ENCODE data around the gene TMEM51.

Gene TMEM51

DNA sequence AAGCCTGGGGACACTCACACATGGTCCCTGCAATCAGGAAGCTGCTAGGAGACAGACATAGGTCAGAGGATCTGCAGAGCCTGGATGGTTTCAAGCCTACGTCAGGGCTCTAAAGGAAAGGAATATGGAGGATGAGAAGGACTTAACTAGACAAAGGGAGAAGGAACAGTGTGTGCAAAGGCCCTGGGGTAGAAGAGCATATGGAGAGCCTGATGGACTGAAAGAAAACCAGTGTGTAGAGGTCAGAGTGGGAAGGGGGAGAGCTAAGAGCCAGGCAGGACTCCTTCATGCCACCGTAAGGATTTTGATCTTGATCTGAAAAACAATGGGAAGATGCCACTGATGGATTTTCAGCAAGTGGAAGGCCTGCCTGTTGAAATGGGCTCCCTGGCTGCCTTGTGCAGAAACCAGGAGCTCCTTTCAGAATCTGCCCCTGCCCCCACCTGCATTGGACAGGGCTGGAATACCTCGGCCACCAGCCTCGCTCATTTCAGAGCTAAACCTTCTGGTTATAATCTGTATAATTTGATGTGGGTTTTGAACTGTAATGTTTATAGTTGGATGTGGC is 102.1 kb downstream of the TMEM51 start:
- no peak for DNase-seq

DNA sequence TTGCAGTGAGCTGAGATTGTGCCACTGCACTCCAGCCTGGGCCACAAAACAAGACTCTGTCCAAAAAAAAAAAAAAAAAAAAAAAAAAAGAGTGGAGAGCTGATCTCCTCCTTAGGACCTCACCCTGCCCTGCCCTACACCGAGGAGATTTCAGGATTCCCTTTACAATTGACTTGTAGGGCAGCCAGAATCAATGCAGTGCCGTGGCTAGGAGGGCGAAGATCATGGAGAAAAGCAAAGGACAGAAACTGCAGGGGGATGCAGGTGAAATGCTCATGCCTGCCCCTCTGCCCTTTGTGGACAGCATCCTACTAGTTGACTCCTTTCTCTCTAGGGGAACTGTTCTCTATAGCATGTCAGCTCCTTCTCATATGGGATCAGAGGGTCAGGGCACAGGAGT is 103.0 kb downstream of the TMEM51 start:
- DNase-seq: no peak

DNA sequence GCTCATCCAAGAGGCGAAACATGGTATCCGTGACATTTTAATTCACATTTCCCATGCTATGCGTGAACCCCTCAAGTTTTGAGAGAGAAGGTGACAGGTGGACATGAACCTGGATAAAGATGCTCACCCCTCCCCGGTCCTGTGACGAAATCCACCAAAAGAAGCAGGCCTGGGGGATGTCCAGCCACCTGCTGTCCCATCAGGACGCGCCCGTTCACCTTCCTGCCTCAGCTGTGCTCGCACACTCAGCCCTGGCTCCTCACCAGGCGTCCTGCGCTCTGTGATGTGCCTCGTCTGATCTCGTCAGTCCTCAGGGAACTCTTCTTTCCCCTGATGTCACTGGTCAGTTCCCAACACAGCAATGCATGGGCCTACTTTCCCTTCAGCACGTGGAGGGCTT is 103.8 kb downstream of the TMEM51 start:
- DNase-seq: no peak

DNA sequence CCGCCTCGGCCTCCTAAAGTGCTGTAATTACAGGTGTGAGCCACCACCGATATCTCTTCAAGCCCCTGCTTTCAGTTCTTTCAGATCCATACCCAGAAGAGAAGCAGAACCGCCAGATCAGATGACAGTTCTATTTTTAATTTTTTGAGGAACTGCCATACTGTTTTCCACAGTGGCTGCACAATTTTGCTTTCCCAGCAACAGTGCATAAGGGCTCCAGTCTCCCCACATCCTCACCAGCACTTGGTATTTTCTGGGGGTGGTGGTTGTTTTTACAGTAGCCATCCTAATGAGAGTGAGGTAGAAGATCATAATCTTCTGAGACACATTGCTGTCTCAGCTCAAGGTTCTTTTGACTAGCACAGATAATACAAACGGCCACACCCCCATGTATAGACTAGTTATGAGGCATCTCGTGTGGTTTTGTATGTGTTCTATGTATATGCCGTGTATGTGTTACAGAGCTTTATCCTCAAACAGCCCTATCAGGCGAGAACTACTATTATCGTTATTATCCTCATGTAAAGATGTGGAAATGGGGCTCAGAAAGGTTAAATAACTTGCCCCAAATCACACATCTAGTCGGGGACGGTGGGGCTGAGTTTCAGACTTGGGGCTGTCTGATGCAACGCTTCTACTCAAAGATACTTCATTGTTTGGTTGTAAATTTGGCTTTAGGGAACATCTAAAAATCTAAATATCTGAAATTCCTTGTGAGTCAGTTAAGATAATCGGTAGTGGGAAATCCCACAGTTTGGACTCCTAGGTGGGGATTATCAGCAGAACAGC is 105.5 kb downstream of the TMEM51 start:
- peak; percentile 55 for DNase-seq

DNA sequence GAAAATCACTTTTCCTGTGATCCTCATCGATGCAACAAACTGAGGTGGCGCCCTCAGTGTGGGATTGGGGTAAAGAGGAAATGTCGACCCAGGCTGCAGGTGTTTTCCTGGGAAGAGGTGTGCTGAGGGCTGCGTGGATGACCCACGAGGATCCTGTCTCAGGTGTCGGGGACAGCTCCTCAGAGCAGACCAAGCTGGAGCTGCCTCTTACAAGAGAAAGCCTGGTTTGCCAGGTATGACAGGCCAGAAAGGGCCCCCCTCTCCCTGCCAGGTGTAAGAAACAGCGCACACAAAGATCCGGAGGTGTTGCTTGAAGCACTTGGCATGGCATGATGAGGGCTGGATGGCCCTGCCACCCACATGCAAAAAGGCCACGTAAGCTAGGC is 106.1 kb downstream of the TMEM51 start:
- DNase-seq: no peak

DNA sequence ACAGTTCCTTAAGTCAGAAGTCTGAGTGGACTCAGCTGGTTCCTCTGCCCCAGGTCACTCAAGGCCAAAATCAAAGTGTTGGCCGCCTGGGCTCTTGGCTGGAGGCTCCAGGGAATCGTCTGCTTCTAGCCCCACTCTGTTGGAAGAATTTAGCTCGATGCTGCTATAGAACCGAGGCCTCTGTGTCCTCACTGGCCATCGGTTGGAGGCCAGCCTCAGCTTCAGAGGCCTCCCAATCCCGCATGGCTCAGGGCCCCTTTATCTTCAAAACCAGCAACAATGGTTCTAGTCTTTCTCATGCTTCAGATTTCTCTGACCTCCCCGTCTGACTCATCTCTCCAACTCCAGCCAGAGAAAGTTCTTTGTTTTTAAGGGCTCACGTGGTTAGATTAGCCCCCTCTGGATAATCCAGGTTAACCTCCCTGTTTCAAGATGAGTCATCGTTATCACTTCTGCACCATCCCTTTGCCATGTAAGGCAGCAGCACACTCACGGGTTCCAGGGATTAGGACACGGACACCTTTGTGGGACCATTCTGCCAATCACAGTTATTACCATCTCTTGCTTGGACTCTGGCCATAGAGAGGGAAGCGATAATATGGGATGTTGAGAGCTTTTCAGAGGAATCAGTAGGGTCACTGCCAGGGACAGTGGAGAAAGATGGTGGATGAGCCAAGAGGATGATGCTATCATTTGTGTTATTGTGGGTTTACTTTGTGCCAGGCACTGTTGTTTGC is 107.0 kb downstream of the TMEM51 start:
- peak; percentile 34 for DNase-seq

DNA sequence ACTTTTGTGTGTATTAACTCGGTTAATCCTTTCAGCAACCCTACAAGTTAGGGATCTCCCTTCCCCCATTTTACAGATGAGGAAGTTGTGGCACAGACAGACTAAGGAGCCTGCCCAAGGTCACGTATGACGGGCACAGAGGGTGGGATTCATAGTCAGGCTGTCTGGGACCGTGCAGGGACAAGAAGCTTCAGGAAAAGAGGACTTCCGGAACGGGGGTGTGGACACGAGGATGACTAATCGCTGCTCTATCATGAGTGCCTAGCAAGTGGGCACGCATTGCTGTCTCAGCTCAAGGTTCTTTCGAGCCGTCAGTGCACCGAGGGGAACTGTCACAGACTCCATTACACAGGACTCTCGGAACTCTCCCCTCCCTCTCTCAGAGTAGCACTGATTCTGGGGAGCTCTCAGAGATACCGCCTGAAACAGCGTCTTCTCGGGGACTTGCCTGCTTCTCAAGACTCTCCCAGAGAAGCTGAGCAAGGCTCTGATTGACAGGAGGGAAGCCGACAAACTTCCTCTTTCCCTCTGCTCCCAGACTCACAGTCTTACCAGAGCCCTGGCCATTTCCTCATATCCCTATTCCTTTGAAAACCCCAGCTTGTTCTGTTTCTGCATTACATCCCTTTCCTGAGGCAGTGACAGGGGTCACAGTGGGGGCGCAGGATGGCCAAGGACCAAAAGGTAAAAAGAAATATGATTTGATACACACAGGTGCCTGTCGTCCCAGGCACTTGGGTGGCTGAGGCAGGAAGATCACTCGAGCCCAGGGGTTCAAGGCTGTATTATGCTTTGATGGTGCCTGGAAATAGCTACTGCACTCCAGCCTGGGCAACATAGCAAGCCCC is 107.8 kb downstream of the TMEM51 start:
- DNase-seq: no peak

DNA sequence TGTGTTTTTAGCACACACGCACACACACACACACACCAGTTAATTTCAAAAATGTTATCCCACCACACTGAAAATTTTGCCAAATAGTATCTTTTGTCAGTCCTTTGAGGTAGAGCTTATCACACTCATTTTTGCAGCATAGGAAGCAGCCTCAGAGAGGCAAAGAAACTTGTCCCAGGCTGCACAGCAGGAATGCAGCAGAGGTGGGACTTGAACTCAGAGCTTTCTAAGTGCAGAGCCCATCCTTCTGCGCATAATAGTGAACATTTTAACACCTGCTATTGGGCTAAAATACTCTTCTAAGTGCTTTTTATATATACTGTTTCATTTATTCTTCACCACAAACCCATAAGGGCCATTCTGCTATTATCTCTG is 108.4 kb downstream of the TMEM51 start:
- DNase-seq: no peak

DNA sequence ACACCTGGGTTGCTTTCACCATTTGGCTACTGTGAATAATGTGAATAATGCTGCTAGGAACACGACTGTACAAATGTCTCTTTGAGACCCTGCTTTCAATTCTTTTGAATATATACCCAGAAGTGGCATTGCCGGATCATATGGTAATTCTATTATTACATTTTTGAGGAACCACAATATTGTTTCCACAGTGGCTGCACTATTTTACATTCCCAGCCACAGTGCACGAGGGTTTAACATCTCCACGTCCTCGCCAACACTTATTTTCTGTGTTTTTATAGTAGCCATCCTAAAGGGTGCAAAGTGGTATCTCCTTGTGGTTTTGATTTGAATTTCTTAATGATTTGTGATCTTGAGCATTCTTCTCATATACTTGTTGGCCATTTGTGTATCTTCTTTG is 109.2 kb downstream of the TMEM51 start:
- DNase-seq: no peak

DNA sequence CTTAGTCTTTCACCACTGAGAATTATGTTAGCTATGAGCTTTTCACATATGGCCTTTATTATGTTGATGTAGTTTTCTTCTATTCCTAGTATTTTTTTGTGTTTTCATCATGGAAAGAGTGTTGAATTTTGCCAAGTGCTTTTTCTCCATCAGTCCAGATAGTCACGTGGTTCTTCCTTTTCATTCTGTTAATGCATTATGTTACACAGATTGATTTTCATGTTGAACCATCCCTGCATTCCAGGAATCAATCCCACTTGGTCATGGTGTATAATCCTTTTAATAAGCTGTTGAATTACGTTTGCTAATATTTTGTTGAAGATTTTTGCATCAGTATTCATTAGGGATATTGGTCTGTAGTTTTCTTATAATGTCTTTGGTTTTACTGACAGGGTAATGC is 111.2 kb downstream of the TMEM51 start:
- DNase-seq: no peak

Measured in hematopoietic multipotent progenitor cell treated with erythropoietin and hydrocortisone succinate and interleukin-3 and kit ligand, for 8 days (in vitro differentiated cells).